GM12873 (cell line): ENCODE results near the gene AURKAIP1.

ENCODE experiments used
- TF ChIP-seq, protein P1 (sequence below): IDR thresholded peaks from 2 replicates; pipeline ENCODE4 v1.5.1; 2012; ENCODE audit warnings: low read depth, mild to moderate bottlenecking, moderate library complexity, low read length, control low read depth; ENCODE audit not compliant: insufficient read depth; ENCODE audit errors: missing control alignments

AURKAIP1 gene

DNA sequence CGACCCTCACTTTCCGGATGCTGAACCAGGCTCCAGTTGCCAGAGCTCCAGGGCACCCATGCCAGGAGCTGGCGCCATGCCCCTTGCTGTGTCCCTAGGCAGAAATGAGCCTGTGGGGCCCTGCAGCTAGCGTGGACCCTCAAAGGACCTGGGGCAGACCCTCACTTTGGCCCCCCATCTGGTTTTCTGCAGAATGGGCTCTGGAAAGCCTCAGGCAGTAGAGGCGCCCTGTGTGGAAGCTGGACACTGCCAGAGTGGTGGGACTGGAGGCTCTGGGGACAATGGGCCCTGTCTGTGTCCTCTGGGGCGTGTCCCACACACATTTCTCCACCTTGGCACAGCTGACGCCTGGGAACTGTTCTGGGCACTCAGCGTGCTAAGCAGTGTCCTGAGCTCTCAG is 6.3 kb upstream of the AURKAIP1 start:
- TF ChIP-seq, protein P1, sequence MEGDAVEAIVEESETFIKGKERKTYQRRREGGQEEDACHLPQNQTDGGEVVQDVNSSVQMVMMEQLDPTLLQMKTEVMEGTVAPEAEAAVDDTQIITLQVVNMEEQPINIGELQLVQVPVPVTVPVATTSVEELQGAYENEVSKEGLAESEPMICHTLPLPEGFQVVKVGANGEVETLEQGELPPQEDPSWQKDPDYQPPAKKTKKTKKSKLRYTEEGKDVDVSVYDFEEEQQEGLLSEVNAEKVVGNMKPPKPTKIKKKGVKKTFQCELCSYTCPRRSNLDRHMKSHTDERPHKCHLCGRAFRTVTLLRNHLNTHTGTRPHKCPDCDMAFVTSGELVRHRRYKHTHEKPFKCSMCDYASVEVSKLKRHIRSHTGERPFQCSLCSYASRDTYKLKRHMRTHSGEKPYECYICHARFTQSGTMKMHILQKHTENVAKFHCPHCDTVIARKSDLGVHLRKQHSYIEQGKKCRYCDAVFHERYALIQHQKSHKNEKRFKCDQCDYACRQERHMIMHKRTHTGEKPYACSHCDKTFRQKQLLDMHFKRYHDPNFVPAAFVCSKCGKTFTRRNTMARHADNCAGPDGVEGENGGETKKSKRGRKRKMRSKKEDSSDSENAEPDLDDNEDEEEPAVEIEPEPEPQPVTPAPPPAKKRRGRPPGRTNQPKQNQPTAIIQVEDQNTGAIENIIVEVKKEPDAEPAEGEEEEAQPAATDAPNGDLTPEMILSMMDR, result no peak

- TF ChIP-seq, protein P1, result no peak
These were observed 5.9 kb upstream of the AURKAIP1 start for GRCh38 chr1:1380860-1381259.

DNA sequence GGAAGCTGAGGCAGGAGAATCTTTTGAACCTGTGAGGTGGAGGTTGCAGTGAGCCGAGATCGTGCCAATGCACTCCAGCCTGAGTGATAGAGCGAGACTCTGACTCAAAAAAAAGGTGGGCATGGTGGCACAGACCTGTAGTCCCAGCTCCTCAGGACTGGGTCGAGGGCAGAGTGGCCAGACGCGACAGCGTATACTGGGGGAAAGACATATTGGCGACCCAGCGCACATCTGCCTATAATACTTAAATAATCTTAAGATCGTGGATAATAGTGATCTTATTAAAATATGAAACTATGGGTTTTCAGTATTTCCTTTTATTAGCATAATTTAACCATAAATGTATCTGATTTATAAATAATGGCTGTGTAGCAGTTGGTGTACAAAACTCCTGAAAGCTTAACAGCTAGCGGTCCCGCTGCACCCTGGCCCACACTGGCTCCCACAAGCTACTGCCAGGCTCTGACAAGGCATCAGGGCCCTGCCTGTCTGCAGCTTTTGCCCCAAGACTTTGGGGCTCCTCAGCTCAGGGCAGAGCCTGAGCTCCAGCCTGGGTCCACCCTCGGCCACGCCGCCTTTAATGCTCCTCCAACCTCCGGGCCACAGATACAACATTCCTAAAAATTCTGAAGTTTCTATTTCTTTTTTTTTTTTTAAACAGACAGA is 2.7 kb upstream of the AURKAIP1 start:
- TF ChIP-seq, protein P1, result no peak

- TF ChIP-seq, protein P1, result no peak
These were observed 1.7 kb upstream of the AURKAIP1 start for GRCh38 chr1:1376551-1377226.

DNA sequence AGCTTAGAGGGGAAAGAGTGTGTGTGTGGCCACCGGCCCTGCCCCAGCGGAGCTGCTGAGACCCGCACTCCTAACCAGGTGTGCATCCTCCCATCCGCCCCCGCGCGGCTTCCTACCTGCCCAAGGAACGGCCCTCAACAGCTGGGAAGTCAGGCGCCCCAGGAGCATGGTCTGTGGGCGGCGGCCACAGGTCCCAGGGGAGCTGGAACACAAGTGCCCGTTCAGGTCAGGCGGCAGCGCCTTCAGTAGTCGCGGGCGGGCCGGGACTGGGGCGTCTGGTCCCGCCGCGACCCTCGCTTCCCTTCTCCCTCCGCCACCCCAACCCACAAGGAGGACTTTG is 448 bp downstream of the AURKAIP1 start:
- TF ChIP-seq, protein P1, result no peak

DNA sequence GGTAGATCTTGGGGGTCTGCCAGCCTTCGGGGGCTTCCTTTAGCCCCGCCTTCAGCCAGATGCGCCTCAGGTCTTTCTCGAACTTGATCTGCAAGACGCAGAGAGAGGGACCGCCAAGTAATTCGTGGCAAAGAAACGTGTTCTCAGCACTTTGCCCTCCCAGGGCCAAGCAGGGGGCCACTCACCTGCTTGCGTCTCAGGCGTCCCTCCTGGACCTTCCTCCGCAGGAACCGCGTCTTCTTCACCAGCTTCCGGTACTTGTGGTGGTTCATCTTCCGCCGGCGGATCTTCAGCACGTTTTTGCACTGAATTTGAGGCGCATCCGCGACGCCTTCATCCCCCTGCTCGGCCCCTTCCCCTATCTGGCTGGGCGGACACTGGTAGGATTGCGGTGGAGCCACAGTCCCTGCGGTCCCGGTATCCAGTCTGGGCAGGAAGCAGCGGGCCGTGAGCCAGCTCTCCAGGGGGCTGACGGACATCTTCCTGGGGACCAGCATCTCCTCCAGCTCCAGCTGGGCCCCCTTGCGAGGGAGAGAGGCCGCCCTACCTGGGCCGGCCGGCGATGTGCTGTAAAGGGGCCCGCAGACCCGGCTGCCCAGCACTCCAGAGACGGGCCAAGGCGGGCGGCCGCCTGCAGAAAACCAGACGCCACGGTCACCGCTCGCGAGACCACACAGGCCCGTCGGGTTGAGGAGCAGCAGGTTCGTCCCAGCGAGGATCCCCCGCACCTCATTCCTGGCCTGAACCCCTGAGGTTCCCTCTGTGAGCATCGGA is 1.0 kb downstream of the AURKAIP1 start:
- TF ChIP-seq, protein P1, result no peak
